HG03097 (cell line): ENCODE measurements around the gene KL.

Source experiments
- ATAC-seq: cut with Tn5 transposase; IDR thresholded peaks from one replicate; pipeline ENCODE4 v1.9.1; 2021; ENCODE audit not compliant: unreplicated experiment, low FRiP score

KL gene

DNA sequence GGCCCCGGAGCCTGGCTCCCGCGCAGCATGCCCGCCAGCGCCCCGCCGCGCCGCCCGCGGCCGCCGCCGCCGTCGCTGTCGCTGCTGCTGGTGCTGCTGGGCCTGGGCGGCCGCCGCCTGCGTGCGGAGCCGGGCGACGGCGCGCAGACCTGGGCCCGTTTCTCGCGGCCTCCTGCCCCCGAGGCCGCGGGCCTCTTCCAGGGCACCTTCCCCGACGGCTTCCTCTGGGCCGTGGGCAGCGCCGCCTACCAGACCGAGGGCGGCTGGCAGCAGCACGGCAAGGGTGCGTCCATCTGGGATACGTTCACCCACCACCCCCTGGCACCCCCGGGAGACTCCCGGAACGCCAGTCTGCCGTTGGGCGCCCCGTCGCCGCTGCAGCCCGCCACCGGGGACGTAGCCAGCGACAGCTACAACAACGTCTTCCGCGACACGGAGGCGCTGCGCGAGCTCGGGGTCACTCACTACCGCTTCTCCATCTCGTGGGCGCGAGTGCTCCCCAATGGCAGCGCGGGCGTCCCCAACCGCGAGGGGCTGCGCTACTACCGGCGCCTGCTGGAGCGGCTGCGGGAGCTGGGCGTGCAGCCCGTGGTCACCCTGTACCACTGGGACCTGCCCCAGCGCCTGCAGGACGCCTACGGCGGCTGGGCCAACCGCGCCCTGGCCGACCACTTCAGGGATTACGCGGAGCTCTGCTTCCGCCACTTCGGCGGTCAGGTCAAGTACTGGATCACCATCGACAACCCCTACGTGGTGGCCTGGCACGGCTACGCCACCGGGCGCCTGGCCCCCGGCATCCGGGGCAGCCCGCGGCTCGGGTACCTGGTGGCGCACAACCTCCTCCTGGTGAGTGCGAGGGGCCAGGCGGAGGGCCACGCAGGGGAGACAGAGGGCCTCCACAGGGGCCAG lies at the start of gene KL:
KL (plus strand) TSS at position 10 of the 909 bp plus-strand sequence; CDS start at position 28, 18 bp downstream.
- no peak for ATAC-seq

DNA sequence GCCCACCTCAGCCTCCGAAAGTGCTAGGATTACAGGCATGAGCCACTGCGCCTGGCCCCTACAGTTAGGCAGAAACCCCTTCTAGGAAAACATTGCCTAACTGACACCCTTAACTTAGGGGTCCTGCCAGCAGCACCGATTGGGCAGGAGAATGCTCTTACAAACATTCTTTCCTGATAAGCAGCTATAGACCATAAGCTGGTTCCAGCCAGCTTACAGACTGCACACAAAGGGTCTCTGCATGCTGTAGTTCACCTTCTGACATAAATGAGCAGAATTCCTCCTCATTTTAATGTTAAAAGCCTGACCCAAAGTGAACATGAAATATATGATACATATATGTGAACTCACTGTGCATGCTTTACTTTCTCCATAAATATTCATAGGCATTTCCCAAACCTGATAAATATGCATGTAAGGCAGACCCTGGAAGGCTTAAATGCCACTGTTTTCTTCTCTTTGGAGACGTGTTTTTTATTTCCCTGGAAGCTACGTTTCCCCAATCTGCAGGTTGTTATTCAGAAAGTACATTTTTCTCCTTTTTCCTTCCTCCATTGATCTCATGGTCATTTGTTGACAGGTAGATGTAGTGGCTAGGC lies 48.5 kb upstream of the KL start:
- no peak for ATAC-seq

DNA sequence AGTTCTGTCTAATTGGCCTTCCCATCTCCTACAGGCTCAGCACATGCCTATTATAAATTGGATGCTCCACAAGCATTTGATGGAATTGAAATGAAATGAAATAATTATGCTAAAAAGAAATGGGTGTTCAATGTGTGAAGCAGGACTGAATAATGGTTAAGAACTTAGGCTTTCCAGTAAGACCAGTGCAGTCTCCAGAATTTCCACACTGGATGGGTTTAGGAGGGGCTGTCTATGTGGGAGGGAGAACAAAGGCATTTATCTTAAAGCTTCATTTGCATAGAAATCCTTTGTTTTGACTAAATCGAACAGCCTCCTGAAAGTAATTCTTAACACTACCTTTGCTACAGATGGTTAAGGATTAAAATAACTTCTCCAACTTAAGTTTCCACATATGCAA lies 47.9 kb upstream of the KL start:
- no peak for ATAC-seq

DNA sequence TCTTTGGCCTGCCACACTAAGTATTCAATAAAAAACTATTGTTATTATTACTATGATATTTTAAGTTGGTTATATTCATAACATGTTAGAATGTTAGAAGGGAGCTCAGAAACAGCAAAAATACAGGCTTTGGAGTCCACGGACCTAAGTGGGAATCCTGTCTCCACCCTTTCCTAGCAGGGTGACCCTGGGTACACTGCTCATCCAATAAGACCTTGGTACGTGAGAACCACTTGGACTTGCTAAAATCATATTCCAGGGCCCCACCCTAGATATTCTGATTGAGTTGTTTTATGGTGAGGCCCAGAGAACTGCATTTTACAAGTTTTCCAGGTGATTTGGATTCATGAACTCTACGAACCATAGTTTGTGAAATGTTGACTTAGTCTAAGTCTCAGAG lies 47.4 kb upstream of the KL start:
- ATAC-seq, result no peak

DNA sequence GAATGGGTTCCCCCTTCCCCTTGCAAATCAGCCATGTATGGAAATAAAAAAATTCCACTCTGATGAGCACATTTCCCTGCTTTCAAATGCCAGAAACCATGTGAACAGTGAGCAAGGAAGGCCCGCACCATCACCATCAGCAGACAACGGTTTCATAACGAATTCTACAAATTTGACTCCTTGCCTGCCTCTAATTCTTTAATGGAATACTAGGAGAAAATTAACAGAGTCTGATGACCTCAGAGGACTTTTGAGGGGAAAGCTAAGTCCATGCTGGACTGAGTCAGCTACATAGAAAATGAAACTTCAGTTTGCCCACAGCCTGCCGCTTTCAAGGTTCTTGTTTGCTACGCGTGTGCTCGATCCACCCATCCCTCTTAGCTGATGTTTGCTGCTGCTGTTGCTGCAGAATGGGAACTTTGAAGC lies 46.7 kb upstream of the KL start:
- ATAC-seq, result peak; percentile 90

DNA sequence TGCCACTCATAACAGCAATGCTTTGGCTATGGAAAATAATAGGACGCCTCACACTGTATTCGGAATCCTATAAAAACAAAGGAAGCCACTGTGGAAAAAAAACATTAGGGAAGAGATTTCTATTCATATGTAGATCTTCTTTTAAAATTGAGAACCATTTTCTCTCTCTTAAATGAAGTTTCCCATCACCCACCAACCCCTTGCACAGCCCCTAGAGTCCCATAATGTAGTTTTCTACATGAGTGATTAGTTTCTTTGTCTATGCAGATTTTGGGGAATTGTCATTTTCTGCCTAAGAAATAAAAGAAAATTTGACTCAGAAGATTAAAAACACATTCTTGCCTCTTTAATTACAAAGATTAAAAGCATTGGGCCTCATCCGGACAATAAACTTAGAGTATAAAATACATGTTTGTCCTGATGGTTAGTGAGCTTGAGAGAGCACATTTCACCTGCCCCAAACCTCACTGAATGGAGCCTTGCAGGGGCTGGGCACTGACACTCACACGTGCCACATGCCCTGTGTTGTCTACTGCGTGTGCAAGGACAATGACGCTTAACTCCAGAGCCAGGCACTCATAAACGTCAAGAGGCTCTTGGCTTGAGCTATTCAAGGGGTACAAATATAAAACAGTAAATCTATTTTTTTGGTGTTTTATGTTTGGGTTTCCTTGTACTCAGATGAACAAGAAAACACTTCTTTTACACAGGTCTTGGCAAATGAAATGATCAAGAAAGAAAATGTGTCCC lies 40.0 kb upstream of the KL start:
- ATAC-seq, result no peak

DNA sequence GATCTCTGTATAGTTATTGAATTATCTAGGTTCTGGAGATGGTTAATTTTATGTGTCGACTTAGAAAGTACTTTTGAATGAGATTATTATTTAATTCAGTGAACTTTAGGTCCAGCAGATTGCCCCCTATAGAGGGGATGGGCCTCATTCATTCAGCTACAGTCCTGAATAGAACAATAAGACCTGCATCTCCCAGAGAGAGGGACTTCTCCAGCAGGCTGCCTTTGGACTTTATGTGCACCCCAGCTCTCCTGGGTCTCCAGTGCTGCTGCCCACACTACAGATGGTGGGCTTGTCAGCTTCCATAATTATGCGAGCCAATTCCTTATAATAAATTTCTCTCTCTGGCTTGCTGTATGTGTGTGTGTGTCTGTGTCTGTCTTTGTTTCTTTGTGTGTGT lies 39.3 kb upstream of the KL start:
- ATAC-seq, result no peak

DNA sequence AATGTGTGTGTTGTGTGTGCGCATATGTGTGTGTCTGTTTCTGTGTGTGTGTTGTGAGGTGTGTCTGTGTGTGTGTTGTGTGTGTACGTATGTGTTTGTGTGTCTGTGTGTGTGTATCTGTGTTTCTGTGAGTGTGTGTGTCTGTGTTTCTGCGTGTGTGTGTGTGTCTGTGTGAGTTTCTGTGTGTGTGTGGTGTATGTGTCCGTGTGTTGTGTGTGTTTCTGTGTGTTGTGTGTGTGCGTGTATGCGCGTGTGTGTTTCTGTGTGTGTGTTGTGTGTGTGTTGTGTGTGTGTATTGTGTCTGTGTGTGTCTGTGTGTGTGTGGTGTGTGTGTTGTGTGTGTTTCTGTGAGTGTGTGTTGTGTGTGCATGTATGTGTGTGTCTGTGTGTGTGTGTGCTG lies 38.9 kb upstream of the KL start:
- ATAC-seq, result no peak

DNA sequence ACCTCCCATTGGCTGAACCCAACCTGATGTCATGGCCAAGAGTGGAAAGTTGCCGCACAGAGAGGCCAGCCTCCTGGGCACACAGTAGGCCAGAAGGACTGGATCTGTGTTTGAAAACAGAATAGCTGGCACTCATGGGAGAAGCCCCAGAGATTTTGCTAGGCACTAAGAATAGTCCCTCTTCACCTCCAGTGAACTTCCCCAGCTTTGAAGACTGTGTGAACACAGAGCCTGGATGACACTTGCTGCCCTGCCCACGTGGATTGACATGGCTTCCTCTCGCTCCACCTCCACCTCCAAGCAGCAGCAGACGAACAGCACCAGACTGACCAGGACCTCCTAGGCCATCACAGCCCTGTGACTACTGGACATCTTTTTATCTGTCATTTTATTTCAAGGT lies 37.9 kb upstream of the KL start:
- ATAC-seq, result no peak

DNA sequence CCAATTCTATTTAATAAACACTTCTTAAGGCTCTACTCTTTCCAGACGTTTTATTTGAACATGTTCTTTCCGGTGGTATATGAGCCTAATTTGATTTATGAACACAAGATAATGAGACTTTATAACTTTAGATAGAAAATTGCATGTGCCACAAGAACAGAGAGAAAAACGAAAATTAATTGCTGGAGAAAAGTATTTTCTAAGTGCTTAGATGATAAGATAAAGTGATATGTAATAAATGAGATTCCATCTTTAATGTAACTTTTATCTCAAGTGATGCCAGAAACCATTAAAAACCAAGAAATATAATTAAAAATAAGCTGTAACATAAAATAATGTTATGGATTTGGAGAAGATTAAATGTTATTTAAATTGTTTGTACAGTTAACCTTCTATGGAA lies 33.2 kb upstream of the KL start:
- ATAC-seq, result no peak

DNA sequence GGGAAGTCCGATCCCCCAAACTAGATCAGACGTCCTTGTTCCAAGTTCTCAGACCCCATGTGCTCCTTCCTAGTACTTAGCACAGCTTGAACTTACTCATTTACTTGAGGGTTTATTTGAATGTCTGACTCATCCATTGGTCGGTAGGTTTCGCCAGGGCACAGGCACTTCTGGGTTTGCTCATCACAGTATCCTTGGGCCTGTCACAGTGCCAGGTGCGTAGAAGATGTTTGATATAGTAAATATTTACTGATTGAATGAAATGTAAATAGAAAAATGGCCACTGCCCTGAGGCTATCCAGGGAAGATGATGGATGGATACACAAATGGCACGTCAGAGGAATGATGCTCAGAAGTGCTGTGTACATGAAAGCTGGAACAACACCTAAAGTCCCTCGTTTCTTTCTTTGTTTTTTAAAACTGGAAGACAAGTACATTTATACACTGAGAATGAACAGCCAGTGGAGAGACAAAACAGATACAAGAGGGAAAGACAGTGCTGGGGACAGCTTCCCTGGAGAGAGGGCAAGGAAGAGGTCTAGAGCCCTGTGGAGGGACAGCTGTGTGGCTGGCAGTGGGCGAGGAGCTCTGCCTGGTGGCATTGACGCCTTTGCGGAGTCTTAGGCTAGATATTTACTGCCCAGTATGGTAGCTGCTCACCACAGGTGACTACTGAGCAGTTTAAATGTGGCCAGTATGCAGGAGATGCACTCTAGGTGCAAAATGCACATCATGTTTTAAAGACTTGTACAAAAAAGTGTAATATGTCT lies 31.2 kb upstream of the KL start:
- ATAC-seq, result no peak

DNA sequence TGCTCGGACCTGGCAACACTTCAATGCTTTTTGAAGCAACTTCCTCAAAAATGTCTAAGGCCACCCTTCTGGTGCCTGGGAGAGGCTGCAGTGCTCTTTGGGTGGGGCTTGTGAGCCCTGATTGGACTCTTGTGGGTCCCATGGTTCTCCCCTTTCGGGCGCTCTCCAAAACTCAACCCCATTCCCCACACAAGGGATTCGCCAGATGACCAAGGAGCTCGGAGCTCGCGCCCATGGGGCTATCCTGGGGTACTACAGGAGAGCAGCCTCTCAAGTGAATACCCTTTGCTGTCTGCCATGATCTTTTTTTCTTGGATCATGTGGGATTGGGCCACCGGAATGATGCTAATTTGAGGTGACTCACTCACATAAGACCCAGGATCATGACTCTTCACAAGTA lies 29.7 kb upstream of the KL start:
- ATAC-seq, result no peak

DNA sequence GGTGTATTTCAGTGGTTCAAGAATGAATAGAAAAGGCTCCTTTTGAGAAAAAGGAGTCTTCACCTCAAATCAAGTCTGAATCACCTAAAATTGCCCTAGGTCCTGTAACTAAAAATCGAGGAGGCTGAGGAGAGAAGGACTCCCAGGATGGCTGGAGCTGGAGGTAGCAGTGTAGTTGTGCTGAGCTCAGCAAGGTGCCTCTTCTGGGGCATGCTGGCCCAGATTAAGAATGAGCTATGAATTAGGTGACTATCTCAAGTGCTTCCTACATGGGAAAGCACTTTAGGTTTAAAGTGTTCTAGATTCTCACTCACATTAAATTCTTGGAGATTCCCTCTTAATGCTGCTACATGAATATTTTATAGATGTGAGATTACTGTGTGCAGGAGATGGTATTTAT lies 28.8 kb upstream of the KL start:
- ATAC-seq, result no peak

DNA sequence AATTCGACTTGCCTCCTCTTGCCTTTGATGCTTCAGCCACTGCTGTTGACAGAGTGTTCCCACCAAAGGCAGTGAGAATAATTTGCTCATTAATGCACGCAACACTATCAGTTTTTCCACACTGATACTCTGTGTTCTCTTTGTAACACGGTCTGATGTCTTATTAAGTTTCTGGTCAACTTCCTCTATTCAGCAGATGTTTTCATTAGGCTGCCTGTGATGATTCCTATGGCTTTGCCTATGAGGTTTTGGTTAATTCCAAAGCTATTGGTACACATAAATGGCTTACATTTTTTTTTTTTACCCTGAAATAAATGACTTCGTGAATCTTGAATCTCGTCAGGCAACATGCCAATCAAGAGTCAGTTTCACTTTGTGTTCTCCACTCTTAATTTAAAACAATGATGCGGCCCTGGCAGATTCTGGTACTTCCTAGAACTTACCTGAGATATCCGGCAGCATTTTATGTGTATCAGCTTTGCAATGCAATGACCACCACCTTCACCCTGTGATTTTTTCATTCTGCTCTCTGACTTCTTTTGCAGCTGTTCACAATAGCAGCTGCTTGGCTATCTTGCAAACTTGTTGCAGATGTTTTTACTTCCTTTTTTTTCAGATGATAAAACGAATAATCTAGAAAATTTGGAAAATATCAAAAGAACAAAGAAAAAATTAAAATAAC lies 27.5 kb upstream of the KL start:
- ATAC-seq, result no peak

DNA sequence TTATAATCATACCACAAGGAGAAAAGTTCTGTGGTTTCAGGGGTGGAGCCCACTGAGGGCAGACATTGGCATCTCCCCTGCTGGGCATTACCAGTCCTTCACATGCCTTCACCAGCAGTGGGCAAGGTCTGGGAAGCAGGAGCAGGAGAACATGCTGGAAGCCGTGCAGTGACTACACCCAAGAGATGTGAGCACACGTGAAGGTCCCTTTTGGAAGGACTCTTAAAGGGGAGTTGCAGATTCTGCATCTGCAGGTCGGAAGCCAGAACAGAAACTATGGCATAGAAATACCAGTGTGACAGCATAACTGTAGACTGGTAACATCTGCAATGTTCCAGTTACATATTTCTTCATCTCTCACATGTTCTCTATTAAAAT lies 26.9 kb upstream of the KL start:
- no peak for ATAC-seq

DNA sequence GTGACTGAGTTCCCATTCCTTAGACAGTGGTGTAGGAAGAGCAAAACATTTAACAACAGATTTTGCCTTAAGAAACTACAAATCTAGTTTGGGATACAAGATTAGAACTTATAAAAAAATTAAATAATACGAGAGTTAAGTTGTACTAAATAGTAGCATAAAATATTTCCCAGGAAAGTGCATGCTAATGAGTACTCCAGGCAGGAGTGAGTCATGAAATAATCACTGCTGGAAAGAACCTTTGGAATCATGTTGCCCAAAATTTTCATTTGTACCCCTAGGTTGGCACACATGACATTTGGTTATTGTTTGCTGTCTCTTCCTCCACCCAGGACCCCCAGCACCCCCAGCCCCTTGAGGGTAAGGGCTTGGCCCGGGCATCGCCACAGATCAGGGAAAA lies 26.3 kb upstream of the KL start:
- no peak for ATAC-seq

DNA sequence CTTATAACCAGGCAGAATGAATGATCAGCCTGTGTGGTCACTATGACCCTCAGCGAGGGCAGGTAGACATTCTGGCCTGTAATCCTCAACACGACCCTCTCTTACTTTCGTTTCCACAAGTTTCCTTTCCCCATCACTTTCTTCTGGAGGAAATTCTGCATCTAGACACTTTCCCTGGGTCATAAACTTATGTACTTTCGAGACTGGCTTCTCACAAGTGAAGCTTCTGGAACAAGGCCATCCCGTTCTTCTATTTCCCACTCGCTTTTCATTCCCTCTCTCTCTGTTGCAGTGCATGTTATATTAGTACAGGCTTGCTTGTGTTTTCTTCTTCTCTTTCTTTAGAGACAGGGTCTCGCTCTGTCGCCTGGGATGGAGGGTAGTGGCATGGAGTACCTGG lies 23.1 kb upstream of the KL start:
- ATAC-seq, result no peak

DNA sequence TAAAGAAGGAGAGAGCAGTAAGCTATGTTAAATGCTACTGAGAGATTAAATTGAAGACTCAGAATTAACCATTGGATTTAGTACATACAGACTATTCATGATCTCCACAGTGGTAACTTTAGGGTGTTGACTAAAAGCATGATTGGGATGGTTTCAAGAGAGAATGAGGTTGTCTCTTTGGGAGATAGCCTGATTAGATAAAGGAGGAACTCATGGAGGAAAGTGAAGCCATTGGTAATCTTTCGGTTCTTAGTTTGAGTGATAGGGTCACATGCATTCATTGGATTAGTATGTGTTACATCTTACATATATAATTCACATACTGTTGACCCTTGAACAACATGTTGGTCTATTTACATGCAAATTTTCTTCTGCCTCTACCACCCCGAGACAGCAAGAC lies 18.8 kb upstream of the KL start:
- ATAC-seq, result no peak

DNA sequence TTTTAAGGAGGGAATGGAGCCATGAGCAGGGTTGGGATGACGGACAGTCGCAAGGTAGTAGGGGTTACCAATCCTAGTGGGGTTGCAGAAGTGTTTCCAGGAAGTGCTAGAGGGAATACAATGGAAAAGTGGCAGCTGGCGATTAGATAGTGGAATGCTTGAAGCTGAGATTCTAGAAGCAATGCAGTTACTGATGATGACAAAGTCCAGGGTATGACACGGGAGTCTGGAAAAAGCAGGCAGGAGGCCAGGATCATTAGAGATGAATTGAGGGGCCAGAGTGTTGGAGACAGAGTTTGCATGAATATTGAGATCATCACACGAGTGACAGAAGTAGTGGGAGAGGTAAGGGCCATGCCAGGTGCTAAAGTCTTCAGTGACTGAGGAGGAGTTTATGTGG lies 17.3 kb upstream of the KL start:
- no peak for ATAC-seq

DNA sequence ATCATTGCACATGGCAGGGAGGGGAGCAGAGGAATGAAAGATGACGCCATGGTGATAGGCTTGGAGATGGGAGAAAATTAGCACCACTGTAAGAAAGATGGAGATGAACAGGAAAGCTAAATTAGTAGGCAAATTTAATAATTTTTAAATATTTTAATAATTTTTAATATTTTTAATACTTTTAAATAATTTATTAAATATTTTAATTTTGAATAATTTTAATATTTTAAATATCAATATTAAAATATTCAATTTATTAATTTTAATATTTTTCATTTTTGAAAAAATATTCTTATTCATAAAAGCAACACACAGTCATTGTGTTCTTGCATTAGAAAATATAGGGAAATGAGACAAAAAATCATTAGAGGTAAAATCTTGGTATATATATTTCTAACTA lies 15.9 kb upstream of the KL start:
- ATAC-seq, result no peak
